DMS79 treated with DMSO at 0.1 percent for 48 hours (cell line): ENCODE data around the gene SIRPB1.
"Not testable (repeated sequence)": the region's sequence is repeated elsewhere in the genome, so short reads cannot be mapped to it uniquely, and the experiment has no call there.

Experiments
- DNase-seq: peaks from one replicate; lab custom pipeline; 2025; lab: John Stamatoyannopoulos, UW

The SIRPB1 gene

DNA sequence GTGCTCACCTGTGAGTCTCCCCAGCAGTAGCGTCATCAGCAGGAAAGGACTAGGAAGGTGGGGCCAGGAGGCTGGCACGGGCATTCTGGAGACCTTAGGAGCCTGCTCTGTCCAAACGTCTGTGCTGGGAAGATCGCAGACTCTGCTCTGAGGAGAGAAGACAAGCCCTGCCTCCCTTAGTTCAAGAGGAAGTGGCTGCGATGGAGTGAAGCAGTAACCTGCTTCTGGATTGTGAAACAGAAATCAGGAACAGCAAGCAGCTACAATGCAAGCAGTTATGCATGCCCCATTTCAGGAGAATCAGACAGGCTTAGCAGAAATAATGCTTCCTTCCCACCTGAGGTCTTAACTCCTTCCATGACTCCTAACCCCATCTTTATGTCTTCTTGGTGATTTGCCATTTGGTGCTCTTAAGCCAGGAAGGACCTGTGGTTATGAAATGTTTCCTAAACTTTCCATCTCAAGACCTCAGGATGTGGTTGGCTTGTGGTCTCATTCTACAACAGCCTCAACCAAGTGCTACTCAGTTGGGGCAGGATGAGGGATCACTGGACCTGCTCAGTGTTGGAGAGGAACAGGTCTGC lies at the start of gene SIRPB1:
SIRPB1 (minus strand) TSS at position 149 of the 584 bp plus-strand sequence; CDS start at position 84, 65 bp downstream.
- DNase-seq: no peak

DNA sequence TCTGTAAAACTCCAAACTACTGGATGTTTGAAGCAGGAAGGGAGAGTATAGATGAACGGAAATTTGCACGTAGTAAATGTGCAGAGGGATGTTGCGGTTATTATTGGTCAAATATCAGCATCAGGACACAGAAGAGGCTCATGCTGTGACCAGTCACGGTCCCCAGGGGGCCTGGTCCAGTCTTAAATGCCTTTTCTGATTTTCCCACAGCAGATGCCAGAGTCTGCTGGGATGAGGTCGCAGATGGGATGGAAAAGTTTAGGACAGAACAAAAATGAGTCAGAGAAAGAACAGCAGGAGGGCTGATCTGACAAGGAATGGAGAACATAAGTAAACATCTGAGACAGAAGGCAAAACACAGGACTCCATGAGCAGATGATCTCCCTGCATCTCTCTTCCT lies 49.5 kb upstream of the SIRPB1 start:
- DNase-seq: no peak

DNA sequence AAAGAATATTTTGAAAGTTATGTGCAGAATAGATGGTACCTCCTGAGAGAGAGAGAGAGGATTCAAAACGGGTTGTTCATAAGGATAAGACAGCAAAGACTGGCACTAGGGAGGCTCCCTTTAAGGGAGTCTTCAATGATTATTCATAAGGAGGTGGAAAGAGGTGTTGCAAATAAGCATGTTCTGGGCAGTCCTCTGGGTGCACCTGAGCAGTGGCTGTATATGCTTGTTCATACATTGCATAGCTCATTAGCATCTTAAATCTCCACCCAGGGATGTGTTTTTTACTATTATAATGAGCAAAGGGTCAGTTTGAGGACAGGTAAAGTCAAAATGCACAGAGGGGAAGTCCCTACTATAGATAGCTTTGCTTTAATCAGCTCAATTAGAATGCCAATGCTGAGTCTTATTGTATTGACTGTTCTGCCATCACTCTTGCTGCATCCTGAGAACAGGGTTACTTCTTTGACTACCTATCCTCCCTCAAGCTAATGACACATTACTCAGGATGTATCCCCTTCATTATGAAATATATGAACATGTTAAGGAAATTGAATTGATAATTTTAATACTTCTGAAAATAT lies 47.8 kb upstream of the SIRPB1 start:
- DNase-seq: no peak

DNA sequence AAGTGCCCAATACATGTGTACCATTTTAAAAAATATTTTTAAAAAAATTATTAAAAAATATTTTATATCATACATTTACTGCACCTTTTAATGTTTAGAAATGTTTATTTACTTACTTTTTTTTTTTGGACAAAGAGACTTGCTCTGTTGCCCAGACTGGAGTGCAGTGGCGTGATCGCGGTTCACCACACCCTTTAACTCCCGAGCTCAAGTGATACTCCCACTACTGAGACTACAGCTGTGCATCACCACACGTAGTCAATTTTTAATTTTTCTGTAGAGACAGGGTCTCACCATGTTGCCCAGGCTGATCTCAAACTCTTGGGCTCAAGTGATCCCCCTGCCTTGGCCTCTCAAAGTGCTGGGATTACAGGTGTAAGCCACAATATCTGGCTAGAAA lies 47.0 kb upstream of the SIRPB1 start:
- DNase-seq: no peak

GRCh38 chr20:1665345-1665744 lies 45.5 kb upstream of the SIRPB1 start:
- DNase-seq: no peak

- DNase-seq: no peak
Observed at GRCh38 chr20:1664911-1665310, 45.1 kb upstream of the SIRPB1 start.

- DNase-seq: no peak
Observed at GRCh38 chr20:1663917-1664316, 44.1 kb upstream of the SIRPB1 start.

- no peak for DNase-seq
Observed at GRCh38 chr20:1661542-1662299, 41.9 kb upstream of the SIRPB1 start.

DNA sequence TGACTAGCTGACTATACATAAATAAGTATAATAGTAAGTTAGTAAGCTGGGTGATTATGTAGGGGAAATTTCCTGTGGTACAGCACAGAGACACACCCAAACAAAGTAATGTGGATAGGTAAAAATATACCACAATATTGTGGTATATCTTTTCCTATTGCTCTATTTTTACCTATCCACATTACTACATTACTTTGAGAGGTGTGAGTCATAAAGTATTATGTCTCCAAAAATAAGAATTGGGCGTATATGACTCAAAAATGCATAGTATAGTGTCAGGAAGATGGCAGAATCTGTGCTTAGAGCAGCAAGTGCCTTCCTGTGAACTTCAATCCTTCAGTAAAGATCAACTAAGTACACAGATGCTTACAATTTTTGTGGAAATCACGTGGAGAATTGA lies 40.4 kb upstream of the SIRPB1 start:
- no peak for DNase-seq

DNA sequence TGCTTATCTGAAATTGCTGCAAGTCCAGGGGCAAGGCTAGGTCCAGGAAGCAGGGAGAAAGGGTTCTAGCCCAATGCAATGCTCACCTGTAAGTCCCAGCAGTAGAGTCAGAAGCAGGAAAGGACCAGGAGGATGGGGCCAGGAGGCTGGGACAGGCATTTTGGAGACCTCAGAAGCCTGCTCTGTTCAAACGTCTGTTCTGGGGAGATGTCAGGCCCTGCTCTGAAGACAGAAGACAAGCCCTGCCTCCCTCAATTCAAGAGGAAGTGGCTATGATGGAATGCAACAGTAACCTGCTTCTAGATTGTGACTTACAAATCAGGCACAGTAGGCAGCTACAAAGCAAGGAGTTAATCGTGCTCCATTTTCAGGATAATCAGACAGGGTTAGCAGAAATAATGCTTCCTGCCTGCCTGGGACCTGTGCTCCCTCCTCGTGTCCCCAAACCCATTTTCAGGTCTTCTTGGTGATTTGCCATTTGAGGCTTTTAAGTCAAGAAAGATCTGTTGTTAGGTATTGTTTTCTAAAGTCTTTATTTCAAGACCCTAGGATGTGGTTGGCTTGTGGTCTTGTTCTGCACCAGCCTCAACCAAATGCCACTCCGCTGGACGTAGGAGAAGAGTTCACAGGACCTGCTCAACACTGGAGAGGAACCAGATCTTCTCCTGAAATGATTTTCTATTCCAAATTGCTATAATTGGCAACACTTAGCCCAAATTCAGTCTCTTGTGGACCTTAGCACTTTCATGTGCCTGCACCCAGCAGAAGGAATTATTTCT lies 37.9 kb upstream of the SIRPB1 start, which contains the start of gene SIRPG:
SIRPG (minus strand) TSS at position 224 of the 779 bp plus-strand sequence; CDS start at position 159, 65 bp downstream.
- DNase-seq: no peak

DNA sequence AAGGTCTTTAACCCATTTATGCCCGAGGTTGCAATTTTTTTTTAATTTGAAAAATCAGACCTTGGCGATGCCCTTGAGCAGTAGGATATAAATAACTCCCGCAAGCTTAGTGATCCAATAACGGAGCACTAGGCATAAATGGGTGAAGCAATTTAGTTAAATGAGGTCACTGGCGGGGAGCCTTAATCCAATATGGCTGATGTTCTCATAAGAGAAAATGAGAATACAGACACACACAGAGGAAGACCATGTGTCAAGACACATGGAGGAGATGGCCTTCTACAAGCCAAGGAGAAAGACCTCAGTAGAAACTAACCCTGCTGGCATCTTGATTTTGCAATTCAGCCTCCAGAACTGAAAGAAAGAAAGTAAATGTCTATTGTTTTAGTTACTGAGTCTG lies 37.0 kb upstream of the SIRPB1 start:
- no peak for DNase-seq

- no peak for DNase-seq
Observed at GRCh38 chr20:1654996-1655395, 35.2 kb upstream of the SIRPB1 start.

GRCh38 chr20:1652960-1653359 lies 33.2 kb upstream of the SIRPB1 start:
- DNase-seq: no peak

- DNase-seq: no peak
Observed at GRCh38 chr20:1652104-1652503, 32.3 kb upstream of the SIRPB1 start.

DNA sequence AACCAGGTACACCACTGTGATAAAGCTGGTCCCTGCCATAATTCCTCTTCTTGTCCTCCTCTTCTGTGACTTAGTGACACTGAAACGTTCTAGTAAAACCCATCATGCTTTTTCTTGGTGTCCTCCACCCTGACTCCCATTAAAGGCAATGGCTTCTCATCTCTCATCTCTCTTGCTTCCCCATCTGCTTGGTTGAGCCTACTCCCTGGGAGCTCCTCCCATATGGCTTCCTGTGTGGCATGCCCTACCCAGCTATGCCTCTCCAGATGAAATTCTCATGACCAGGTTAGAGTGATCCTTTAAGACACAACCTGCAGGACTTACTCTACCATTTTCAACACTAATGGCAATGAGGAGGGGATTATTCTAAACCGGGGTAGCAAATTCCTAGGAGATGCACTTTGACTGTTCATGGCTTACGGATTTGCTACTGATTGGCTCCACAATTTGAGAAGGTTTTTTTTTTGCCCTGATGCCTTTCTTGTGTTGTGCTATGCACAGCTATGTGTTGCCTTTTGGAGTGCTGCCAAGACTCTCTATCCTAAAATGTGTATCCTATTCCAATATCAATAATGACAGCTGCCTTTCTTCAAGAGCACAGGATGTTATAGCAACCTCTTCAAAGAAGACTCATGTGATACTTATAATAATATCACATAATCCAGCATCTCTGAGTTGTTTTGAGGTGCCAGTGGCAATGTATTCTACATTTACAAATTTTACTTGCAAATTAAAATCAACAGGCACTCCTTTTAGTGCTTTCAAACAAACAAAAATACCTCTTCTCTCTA lies 31.7 kb upstream of the SIRPB1 start:
- no peak for DNase-seq

DNA sequence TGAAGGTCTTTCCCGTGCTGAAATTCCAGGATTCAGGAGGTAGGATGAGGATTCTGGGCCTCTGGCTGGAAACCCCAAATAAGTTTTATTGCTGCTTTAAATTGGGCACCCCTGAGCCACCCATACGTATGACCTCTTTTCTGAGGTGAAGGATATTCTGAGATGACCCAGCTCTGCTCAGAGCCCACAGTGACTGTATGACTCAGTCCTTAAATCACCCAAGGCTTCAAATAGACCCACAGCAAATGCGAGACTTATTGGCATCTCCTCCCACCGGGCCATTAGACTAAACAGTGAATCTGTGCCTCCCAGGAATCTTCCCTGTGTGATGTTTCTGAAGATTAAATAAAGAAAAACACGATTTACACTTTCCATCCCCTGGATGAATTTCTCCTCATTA lies 28.3 kb upstream of the SIRPB1 start:
- DNase-seq: no peak

- no peak for DNase-seq
Observed at GRCh38 chr20:1646975-1647431, 27.2 kb upstream of the SIRPB1 start.

DNA sequence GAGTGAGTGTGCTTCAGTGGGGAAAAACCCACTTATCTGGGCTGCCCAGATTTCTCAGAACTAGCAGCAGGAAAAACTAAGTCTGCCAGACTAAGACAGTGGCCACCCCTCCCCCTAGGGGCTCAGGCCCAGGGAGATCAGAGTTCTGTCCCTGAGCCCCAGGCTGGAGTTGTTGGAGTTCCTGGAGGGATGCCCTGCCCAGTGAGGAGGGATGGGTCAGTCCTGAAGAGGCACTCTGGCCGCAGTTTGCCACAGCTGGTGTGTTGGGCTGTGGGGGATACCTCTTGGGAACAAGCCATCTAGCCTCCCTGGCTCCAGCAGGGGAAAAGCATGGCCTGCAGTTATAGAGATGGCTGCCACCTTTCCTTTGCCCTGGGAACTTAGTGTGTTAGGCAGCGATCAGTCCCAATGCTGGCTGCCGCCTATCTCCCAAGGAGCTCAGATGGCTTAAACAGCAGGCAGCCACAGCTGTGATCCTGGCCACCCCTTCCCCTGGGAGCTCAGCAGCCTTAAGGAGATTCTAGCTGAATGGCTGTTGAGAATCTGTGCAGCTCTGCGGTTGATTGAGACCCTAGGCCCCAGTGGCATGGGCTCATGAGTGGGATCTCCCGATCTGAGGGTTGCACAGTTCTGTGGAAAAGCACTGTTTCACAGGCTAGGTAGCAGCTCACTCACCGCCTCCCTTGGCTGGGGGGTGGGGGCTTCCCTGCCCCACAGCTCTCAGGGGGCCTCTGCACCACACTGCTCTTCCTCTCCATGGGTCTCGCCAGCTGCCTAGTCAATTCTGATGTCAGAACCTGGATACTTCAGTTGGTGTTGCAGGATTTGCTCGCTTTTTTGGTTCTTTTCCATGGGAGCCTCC lies 24.5 kb upstream of the SIRPB1 start:
- DNase-seq: no peak

DNA sequence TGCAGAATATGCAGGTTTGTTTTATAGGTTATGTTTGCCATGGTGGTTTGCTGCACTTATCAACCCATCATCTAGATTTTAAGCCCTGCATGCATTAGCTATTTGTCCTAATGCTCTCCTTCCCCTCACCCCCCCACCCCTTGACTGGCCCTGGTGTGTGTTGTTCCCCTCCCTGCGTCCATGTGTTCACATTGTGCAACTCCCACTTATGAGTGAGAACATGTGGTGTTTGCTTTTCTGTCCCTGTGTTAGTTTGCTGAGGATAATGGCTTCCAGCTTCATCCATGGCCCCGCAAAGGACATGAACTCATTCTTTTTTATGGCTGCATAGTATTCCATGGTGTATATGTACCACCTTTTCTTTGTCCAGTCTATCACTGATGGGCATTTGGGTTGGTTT lies 18.8 kb upstream of the SIRPB1 start:
- not testable (repeated sequence) for DNase-seq

DNA sequence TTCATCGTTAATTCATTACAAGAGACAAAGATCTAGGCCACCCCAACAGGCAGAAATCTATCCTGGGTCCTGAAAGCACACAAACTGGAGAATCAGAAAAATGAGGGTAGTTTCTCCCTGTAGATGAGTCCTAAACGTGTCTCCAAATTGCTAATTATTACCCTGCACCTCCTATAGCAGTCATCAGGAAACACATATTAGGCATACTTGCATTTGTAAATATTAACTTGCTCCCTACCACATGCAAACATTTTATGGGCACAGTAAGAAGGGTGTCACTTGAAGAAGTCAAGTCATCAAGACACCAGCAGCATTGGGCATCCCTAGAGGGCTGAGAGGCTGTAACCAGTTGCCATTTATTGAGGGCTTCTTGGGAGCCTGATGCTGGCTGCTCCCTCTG lies 17.9 kb upstream of the SIRPB1 start:
- no peak for DNase-seq

- DNase-seq: no peak
Observed at GRCh38 chr20:1637226-1637625, 17.4 kb upstream of the SIRPB1 start.
